HepG2 (cell line): ENCODE data around the gene TUBG1. TPM values are rescaled to one million over a fixed set of nuclear protein-coding genes. Genes with fewer than 3 reads are reported as not detected.

Source experiments
- ATAD3A ChIP-seq: sonication (generic); formaldehyde crosslinking; IDR thresholded peaks from 2 replicates; pipeline ENCODE4 v1.4.0; 2020; ENCODE audit warnings: missing genetic modification reagents
- CEBPG ChIP-seq: IDR thresholded peaks from 2 replicates; pipeline ENCODE4 v1.6.1; 2016
- GABPB1 ChIP-seq: IDR thresholded peaks from 2 replicates; pipeline ENCODE4 v1.6.1; 2016; ENCODE audit warnings: mild to moderate bottlenecking, missing genetic modification reagents, moderate library complexity, missing compliant biosample characterization
- GRHL1 ChIP-seq: sonication (generic); formaldehyde crosslinking; conservative IDR thresholded peaks from 2 replicates; pipeline ENCODE4 v1.8.0; 2022; ENCODE audit warnings: missing genetic modification reagents
- ONECUT2 ChIP-seq: sonication (generic); formaldehyde crosslinking; IDR thresholded peaks from 2 replicates; pipeline ENCODE4 v1.4.0; 2020; ENCODE audit warnings: missing genetic modification reagents
- ZNF7 ChIP-seq: IDR thresholded peaks from 2 replicates; pipeline ENCODE4 v1.6.1; 2016; ENCODE audit warnings: missing biosample characterization, missing genetic modification reagents
- ZNF768 ChIP-seq: sonication (generic); formaldehyde crosslinking; IDR thresholded peaks from 2 replicates; pipeline ENCODE4 v1.4.0; 2020; ENCODE audit warnings: missing genetic modification reagents
- ZSCAN22 ChIP-seq: sonication (generic); formaldehyde crosslinking; IDR thresholded peaks from 2 replicates; pipeline ENCODE4 v1.4.0; 2020; ENCODE audit warnings: mild to moderate bottlenecking, missing genetic modification reagents
- polyA plus RNA-seq, 8 experiments: library from polyadenylated mRNA; depleted of rRNA in 3 of 8; stranded (reverse) in 7 of 8; unstranded in 1 of 8; fragments of >200 nt; fragmentation: Illumina TruSeq in 4 of 8; extraction: Trizol in 4 of 8; gene quantifications; 2 replicates each; pipeline versions ENCODE4 v1.2.1 to v1.2.3, GENCODE V29; 2011 to 2016; ENCODE audit warnings: low read depth in 4 of 8, missing spikeins in 1 of 8, mixed read lengths in 1 of 8; ENCODE audit not compliant: insufficient read depth in 1 of 8
- total RNA-seq, 5 experiments: library from RNA; depleted of rRNA; stranded (reverse); fragments of >200 nt; fragmentation: Illumina TruSeq; extraction: Trizol; gene quantifications; 2 replicates each; pipeline ENCODE4 v1.2.3, GENCODE V29; 2016; ENCODE audit warnings: low read depth in 1 of 5
- TF ChIP-seq, protein P1 (sequence below): sonication (generic); formaldehyde crosslinking; conservative IDR thresholded peaks from 2 replicates; pipeline ENCODE4 v1.4.0; 2020; ENCODE audit warnings: missing genetic modification reagents

Gene TUBG1
- total and polyA plus RNA-seq, 2 of the 13 experiments (the other 11 are each of a cell fraction or from before 2014, with no cell fraction given): 74.1 to 137 TPM

GRCh38 chr17:42577532-42578281 lies 31.8 kb upstream of the TUBG1 start, which contains the start of gene PSMC3IP (continued):
- TF ChIP-seq GRHL1 (CRISPR knock-in tag) (no peak), ATAD3A (0 out of 2 replicates have a peak, but pooled peaks have one; percentile 60), GABPB1 (peak; percentile 99), ONECUT2 (CRISPR knock-in tag) (no peak), ZNF7 (CRISPR knock-in tag) (peak; percentile 49; the same call in 1 of the 2 replicates), ZNF768 (peak; percentile 65; the same call in 1 of the 2 replicates), CEBPG (CRISPR knock-in tag) (peak; percentile 42), ZSCAN22 (CRISPR knock-in tag) (0 out of 2 replicates have a peak, but pooled peaks have one; percentile 50)
- TF ChIP-seq, protein P1, sequence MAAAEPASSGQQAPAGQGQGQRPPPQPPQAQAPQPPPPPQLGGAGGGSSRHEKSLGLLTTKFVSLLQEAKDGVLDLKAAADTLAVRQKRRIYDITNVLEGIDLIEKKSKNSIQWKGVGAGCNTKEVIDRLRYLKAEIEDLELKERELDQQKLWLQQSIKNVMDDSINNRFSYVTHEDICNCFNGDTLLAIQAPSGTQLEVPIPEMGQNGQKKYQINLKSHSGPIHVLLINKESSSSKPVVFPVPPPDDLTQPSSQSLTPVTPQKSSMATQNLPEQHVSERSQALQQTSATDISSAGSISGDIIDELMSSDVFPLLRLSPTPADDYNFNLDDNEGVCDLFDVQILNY (CRISPR knock-in tag): peak; percentile 99
